Endothelial cell of hepatic sinusoid (primary cell): Measurements from ENCODE around the gene EPHA2.

ENCODE experiments used
- in situ Hi-C: cut with HindIII; loops from 2 replicates; pipeline ENCODE4 v1.10.0; 2017; ENCODE audit warnings: low sequenced_read_pairs

Gene EPHA2

GRCh38 chr1:16124377-16125087 is 31.3 kb downstream of the EPHA2 start:
- in situ Hi-C loops = loop anchor here (5.0 kb wide), 2 partner anchors 42 to 93 kb away; no protein-coding TSS in a partner anchor

GRCh38 chr1:16122916-16123315 is 33.0 kb downstream of the EPHA2 start:
- in situ Hi-C loops = no loop called here

DNA sequence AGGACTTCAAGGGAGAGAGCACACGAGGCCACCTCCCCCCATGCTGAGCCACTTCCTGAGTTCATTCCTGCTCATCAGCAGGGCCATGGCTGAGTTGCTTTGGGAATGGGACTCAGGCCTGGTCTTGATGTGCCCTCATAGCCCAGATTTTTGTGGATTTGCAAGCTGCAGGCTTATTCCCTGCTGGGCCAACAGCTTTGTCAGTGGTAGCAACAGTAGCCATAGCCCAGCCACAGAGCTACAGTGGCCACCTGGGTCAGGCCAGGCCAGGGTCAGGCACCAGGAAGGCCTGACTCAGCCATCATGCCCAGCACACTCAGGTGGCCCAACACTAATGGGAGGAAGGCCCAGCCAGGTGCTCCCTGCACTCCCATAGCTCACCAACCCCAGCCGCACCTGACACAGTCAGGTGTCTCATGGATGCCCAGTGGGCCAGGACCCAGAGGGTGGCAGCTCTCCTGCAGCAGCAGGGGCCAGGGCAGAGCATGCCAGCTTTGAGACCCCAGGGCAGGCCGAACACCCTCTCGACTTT is 33.5 kb downstream of the EPHA2 start:
- in situ Hi-C loops = no loop called here

- in situ Hi-C loops = no loop called here
Observed at GRCh38 chr1:16120940-16121410, 34.9 kb downstream of the EPHA2 start.

- in situ Hi-C loops = no loop called here
Observed at GRCh38 chr1:16120407-16120806, 35.5 kb downstream of the EPHA2 start.

DNA sequence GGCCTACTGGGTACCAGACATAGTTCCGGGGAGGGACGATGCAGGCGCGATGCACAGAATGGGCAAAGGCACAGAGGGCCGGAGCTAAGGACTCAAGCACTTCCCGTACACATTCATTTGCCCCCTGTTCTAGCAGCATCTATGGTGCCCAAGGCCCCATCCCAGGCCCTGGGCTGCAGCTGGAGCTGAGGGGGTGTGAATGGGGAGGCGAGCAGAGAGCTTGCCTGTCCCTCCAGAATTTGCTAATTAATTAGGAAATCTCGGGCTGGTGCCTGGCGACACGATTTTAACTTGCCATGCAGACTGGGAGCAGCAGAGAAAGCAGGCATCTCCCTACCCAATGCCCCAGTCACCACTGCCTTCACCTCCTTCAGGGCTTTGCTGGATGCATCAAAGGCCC is 35.9 kb downstream of the EPHA2 start:
- in situ Hi-C loops = no loop called here

DNA sequence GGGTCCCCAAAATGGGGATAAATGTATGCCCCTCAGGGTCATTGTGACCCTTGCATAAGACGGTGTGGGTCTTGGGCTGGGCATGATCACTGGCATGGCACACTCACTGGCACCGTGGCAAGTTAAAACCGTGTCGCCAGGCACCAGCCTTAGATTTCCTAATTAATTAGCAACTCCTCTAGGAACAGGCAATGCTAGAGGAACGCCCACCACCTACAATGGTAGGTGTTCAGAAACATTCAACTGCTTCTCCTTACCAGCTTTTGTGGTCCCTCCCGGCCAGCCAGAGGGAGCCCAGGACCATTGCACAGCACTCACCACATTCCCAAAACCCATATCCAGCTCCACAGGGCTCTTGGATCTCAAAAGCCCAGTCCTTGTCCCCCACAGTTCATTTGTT is 36.4 kb downstream of the EPHA2 start:
- in situ Hi-C loops = no loop called here

DNA sequence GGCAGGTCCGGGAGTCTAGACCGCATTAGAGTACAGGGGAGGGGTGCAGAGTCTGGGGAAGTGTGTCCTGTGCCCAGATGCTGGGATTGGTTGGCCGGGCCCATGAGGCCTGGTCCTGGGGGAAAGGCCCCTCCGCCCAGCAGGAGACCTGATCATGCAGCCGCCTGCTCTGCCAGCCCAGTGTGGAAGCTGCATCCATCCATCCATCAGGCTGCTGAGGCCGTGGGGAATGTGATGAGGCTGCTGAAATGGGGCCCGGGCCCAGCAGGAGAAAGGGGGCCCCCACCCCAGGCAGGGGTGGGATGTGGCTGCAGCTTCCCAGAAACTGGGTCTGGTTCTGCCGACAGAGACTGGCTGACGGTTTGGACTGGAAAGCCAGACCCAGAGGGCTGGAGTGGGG is 37.2 kb downstream of the EPHA2 start:
- in situ Hi-C loops = no loop called here

DNA sequence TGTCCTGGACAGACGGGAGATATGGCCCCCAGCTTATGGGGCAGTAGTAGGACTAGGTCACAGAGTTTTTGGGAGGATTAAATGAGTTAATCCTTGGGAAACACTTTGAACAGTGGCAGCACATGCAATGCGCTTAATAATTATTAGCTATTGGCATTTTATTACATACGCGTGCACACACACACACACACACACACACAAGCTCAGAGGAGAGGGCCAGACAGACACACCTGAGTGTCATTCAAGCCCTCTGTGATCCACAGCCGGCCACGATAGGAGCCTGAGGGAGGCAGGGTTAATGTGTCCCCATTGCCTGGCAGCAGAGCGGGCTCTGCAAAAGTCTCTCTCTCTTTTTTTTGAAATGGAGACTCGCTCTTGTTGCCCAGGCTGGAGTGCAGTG is 37.9 kb downstream of the EPHA2 start:
- in situ Hi-C loops = no loop called here

DNA sequence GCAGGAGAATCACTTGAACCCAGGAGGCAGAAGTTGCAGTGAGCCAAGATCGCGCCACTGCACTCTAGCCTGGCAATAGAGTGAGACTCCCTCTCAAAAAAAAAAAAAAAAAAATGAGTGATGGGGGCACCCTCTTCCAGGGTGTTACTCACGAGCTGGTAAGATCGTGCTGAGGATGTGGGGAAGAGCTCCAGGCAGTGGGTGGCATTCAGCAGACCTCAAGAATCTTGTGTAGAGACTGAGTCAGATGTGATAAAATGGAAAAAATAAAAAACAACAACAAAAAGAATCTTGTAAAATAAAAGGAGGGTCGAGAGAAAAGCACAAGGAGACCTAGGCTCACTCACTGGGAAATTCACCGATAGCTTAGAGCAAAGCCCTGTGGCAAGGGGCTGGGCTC is 38.5 kb downstream of the EPHA2 start:
- in situ Hi-C loops = no loop called here

GRCh38 chr1:16116625-16117024 is 39.2 kb downstream of the EPHA2 start:
- in situ Hi-C loops = no loop called here

- in situ Hi-C loops = no loop called here
Observed at GRCh38 chr1:16116002-16116401, 39.9 kb downstream of the EPHA2 start.

DNA sequence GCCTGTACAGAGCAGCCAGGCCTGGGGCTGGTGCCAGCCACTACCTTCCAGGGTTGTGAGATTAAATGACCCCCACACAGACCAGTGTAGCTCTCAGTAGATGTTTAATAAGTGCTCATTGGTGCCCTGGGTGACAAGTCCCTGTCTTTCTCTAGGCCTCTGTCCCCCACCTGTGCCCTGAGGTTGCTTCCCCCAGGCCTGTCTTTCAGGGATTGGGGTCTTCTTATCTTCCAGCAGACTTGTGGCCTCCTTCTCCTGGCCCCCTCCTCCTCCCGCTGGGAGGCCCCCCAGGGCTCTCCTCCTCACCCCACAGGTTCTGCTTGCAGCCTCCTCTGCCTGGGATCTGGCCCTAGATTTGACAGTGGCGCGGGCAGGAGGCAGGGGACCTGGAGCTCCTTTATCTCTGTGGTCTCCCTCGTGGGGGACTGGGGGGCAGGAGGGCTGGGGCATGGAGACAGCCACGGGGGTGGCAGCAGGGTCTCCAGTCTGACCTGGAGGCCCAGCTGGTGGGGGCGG is 40.3 kb downstream of the EPHA2 start:
- in situ Hi-C loops = no loop called here

DNA sequence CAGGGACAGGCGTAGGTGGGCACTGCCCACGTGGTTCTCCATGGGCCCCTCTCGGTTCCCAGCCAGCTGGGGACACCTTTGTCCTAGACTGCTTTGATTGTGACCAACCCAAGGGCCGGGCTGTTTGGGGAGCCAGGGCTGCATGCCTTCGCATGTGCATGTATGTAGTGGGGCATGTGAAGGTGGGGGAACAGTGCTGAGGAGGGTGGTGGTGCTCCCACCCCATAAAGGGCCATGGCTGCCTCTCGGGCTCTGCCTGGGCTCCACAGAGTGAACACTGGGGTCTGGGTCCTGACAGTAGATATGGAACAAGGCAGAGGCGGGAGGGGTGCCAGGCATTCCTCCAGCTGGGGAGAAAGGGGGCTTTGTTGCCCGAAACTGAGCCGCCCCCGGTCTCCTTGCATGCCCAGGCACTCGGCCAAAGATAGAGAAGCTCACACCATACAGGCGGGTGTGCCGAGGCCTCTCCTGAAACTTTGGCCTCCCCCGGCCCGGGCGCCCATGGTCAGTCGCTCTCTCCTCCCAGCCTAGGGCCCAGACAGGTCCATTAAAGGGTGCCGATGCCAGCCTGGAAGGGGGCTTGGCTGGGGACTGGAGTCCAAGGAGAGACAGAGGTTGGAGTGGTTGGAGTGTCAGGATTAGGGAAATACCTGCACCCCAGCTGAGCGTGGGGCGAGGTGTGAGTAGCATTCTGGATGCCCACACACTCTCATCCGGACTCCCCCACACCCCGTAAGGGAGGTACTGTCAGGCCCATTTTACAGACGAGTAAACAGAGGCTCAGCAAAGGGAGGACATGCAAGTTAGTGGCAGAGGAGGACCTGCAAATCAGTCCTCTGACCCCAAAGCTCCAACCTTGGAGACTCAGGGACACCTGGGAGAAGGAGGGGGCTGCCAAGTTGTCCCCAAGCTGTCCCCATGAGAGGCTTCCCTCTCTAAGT is 41.1 kb downstream of the EPHA2 start:
- in situ Hi-C loops = no loop called here

DNA sequence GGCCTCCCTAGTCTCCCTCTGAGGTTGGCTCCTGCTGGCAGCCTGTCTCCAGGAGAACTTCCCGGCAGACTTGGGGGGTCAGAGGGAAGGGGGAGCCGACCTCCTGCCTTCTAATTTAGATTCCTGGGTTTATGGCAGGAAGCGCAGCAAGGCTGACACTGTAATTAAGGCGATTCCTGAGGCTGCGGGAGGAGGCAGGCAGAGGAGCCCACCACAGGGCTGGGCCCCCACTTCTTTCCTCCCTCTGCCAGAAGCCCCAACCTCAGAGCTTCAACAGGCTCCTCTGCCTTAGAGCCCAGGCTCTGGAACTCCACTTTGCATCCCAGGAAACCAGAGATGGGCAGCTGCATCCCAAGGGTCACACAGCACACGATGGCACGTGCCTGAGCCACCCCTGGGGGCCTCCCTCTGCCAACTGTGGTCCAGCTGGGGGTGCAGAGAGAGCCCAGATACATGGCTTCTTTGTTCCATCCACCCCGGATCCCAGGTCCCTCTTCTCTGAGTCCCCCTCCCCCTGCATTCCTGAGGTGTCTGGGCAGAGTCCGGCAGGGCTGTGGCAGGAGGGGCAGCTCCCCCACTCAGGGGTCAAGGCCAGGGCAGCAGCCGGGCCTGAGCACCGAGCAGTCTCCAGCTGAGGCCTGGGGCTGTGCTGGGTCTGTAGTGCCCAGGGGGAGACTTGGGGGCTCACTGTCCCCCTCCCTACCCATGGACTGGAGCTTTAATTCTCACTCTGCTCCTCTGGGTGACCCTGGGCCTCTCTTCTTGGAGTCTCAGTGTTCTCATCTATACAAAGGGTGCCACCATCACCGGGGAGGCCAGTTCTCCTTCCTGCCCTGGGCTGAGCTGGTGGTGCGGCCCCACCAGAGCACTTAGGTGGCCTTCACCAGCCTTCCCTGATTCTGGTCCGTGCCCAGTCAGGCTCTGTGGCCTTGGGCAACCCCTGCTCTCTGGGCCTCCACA is 43.0 kb downstream of the EPHA2 start:
- in situ Hi-C loops = no loop called here

DNA sequence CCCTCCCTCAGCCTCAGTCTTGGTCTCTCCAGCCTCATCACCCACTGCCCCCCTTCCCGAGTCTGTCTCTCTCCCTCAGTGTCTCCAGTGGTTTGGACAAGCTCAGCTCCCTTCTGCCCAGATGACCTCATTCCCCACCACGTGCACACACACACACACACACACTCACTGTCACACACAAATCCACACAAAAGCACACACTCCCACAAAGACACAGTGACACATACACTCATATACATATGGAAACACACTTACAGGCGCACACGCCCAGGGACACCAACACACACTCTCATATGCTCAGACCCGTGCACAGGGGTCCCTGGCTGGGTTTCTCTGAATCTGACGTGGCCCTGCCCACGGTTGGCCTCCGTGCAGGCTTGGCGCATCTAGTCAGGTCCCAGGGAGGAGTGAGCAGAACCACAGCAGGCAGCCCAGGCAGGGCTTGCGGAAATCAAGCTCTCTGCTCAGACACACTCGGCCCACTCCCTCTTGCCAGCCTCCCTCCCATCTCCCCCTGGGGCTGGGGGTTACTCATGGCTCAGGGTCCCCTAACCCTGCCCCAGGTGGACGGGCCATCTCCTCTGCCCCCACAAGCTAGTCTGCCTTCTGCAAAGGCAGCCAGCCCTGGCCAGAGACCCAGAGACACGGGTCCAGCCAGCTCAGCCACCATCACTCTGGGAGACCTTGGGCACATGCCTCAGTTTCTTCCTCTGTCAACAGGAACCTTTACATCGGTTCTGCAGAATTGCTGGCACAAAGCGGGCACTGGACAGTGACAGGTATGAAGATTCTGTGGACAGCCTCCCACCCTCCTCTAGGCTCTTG is 43.9 kb downstream of the EPHA2 start:
- in situ Hi-C loops = no loop called here

DNA sequence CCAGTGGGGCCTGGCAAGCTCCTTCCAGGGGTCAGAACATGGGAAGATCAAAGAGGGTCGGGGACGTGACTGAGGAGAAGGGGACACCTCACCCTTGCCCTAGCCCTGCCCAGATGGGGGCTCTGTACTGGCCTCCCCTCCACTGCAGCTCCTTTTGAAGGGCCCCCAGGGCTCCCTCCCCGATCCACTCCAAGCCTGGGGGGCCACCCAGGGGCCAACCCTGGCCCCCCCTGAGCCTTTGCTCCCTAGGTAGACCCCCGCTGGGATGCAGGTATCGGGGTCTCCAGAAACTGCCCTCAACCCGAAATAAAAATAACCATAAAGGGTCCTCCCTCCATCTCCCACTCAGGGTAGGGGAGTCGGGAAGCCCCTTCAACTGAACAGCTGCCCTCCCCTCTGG is 45.0 kb downstream of the EPHA2 start:
- in situ Hi-C loops = no loop called here

DNA sequence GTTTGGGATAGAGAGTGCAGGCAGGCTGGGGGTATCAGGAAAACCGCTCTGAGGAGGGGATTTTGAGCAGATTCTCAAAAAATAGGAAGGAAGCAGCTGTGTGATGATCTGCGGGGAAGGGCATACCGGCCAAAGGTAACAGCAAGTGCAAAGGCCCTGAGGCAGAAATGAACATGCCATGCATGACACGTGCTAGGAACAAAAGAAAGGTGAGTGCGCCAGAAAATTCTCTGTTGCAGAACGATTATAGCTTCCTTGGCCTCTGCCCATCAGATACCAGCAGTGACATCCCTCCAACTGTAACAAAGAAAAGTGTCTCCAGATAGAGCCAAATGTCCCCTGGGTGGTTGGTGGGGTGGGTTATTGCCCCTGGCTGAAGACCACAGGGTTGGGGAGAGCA is 45.4 kb downstream of the EPHA2 start:
- in situ Hi-C loops = no loop called here

GRCh38 chr1:16109571-16109970 is 46.3 kb downstream of the EPHA2 start:
- in situ Hi-C loops = no loop called here
